ENCODE data around the gene NOS1. TPM values are rescaled to one million over a fixed set of nuclear protein-coding genes. Genes with fewer than 3 reads are reported as not detected.

Gene NOS1
- total and polyA plus RNA-seq, 2 of the 8 experiments (the other 6 are each of a cell fraction or from before 2014, with no cell fraction given): 1.5 to 2.0 TPM

DNA sequence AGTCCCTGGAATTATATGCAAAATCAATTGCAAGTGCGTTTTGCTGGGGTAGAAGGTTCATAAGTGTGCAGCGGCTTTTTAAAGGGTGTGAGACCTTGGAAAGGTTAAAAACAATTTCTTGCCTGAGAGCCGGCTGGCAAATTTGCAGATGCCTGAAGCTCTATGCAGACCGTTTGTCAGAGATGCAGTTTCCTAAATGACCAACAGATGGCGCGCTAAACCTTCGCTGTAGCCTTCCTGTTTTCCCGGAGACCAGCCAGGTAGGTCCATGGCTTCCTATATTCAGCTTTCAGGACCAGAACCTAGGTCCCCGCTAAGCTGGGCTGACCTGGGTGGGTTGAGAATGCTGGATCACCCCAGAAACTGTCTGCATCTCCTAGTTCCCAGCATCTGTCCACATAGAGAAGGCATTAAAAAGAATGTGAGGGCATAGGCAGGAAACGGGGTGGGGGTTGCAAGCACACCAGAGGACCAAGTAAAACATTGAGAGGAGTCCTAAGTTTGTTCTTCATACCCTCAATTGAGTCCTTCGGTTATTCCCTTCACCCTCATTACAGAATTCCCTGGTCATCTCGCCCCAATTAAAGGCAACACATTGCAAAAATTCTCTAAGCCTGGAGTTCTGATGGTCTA is 5.7 kb upstream of the NOS1 start:
- POLR2A ChIA-PET (ENCODE audit: partially characterized antibody): interaction anchor here (1.0 kb wide), 1 partner anchor 130 kb away, joined by 5 read pairs; no protein-coding TSS in a partner anchor
- no peaks in the 10 kb centered on the region for H3K79me1 ChIP-seq (ENCODE audit: low read depth, low read length)
- 26% methylated on average over 12 of the region's 12 CpGs; no CpG with 5 or more reads in 1 of the 2 experiments for WGBS, 2 experiments (ENCODE audit: extremely low coverage in 1 of 2, insufficient coverage in 1 of 2, insufficient read length in 1 of 2, insufficient replicate concordance in 2 of 2, low coverage in 1 of 2, low lambda C conversion rate in 2 of 2, missing lambda C conversion rate in 1 of 2)
- CTCF ChIA-PET (ENCODE audit: partially characterized antibody): interaction anchor here (0.6 to 7.3 kb wide), 76 partner anchors 8 to 490 kb away, joined by 3 to 89 read pairs (median 4); no protein-coding TSS in a partner anchor
- peaks cover 5 to 26% (median 18%) of the 10 kb centered on the region in 4 experiments for H3K27me3 ChIP-seq (replicated peaks in 1 of 4; ENCODE audit: control insufficient read depth in 3 of 4, extremely low read depth in 1 of 4, insufficient read depth in 3 of 4, low read length in 3 of 4)
- no peak overlapping the region for H3K4me2 ChIP-seq (ENCODE audit: insufficient read depth in 1 of 2, low read depth in 2 of 2, low read length in 2 of 2)
- H2BK15ac ChIP-seq (ENCODE audit: low read length): no peak overlapping the region
- no peaks in the 10 kb centered on the region for H3K9me3 ChIP-seq (ENCODE audit: insufficient read depth in 2 of 2, low read depth in 1 of 2, low read length in 1 of 2)
- no peak overlapping the region for H2AK5ac ChIP-seq (ENCODE audit: low read depth, low read length)
- H2BK12ac ChIP-seq (ENCODE audit: low read depth, low read length): no peak overlapping the region
- FAIRE-seq: peak; percentile 95
- H4K91ac ChIP-seq (replicated peaks; ENCODE audit: insufficient read length, low read length): no peak overlapping the region
- H2AFZ ChIP-seq (ENCODE audit: low read length): peak overlapping the region; percentile 93; the same call in 1 of the 2 replicates
- H3K9ac ChIP-seq (replicated peaks in 1 of 4; ENCODE audit: extremely low read depth in 1 of 4, low read depth in 3 of 4, low read length in 3 of 4): no peak overlapping the region
- H2BK120ac ChIP-seq (replicated peaks; ENCODE audit: low read depth, low read length): no peak overlapping the region
- no peak overlapping the region for H3K4me3 ChIP-seq (ENCODE audit: extremely low read depth in 1 of 4, insufficient read depth in 2 of 4, low read depth in 3 of 4, low read length in 4 of 4)
- H3K23me2 ChIP-seq (ENCODE audit: low read depth, low read length): peaks cover 5% of the 10 kb centered on the region; the same call in 1 of the 2 replicates
- H3K56ac ChIP-seq (replicated peaks; ENCODE audit: insufficient read length, low read depth, low read length): no peak overlapping the region
- no peak overlapping the region for H3K14ac ChIP-seq (ENCODE audit: insufficient read length)
- H3K4me1 ChIP-seq (replicated peaks in 1 of 4; ENCODE audit: control insufficient read depth in 3 of 4, insufficient read depth in 4 of 4, low read length in 3 of 4): no peaks in the 10 kb centered on the region; a peak in 2 of 7 replicates
- no peak overlapping the region for H4K8ac ChIP-seq (ENCODE audit: extremely low read depth, insufficient read depth, low read length)
- H2BK5ac ChIP-seq (ENCODE audit: low read depth, low read length): no peak overlapping the region
- no peak overlapping the region for H2BK20ac ChIP-seq (ENCODE audit: low read length)
- H4K20me1 ChIP-seq (replicated peaks in 1 of 2; ENCODE audit: control insufficient read depth in 1 of 2, insufficient read depth in 2 of 2, low read length in 2 of 2): peaks cover 0 to 1% of the 10 kb centered on the region in 2 experiments
- H3K4ac ChIP-seq (replicated peaks; ENCODE audit: insufficient read length, low read depth, low read length): no peak overlapping the region
- no peak overlapping the region for H4K5ac ChIP-seq (ENCODE audit: insufficient read length, low read depth, low read length)
- H3K27ac ChIP-seq (ENCODE audit: low read depth, low read length): no peak overlapping the region
- no peaks in the 10 kb centered on the region for H3K36me3 ChIP-seq (ENCODE audit: control insufficient read depth in 2 of 4, insufficient read depth in 4 of 4, low read length in 3 of 4)
- no peaks in the 10 kb centered on the region for H3K79me2 ChIP-seq (ENCODE audit: control insufficient read depth in 1 of 2, insufficient read depth in 2 of 2, low read length in 2 of 2)
- DNase-seq (ENCODE audit: low read depth in 1 of 2, low spot score in 2 of 2): peak; percentile 66 to 95
- H3K18ac ChIP-seq (ENCODE audit: extremely low read depth, low read length): no peak overlapping the region
- H3K23ac ChIP-seq (ENCODE audit: insufficient read length): no peak overlapping the region
- TF ChIP-seq SP1 (IDR thresholded peaks at IDR 0.05; ENCODE audit: low read depth, low read length) (no peak), SIRT6 (IDR thresholded peaks at IDR 0.05; ENCODE audit: low read length) (no peak), TEAD4 (IDR thresholded peaks at IDR 0.05; ENCODE audit: low read depth, low read length) (no peak), BACH1 (IDR thresholded peaks at IDR 0.05; ENCODE audit: low read length) (no peak), RXRA (IDR thresholded peaks at IDR 0.05; ENCODE audit: insufficient read depth, low read depth, low read length) (no peak), PHF8 (conservative IDR thresholded peaks at IDR 0.05; ENCODE audit: low read depth, low read length) (no peak)

Measured in H1 (cell line).